ENCODE measurements around the gene SMG6. TPM values are rescaled to one million over a fixed set of nuclear protein-coding genes. Genes with fewer than 3 reads are reported as not detected.

SMG6 gene
- total and polyA plus RNA-seq, 2 donors (not counting 3 experiments of a cell fraction or from before 2014, with no cell fraction given): 40.1 to 42.2 TPM

DNA sequence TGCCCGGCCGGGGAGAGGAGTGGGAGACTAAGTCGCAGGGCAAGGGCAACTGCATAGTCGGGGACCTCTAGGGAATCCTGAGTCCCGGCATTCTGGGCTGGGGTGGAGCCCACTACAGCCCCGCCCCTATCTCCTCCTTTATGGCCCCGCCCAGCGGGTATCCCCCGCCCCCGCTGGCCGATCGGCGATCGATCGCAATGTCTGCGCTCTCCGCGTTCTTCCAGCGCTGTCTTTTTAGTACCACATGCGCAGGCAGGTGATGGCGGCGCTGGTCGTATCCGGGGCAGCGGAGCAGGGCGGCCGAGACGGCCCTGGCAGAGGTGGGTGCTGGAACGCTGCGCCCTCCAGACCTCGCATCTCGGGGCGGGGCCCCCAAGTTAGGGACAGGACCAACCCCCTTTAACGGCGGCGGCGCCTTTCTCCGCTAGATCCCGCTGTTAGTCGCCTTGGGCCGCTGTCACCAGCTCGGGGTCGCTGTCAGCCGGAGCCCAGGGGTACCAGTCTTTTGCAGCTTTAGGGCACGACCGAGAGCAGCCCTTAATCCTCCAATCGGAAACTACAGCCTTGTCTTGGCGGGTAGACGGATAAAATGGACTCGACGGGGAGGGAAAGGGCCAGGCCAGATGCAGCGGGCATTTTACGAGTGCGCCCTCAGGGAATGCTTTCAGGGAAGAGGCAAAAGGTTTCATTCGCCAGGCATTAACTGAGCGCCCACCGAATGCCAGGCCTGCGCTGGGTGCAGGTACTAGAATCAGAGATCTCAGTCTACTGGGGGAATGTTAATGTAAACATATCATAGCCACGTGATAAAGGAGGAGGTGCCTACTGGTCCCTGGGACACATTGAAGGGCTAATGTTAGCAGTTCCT, 273.4 kb downstream of the SMG6 start, which contains the start of gene DPH1:
Gene DPH1 (plus strand): TSS at position 243 of the 868 bp plus-strand sequence. CDS start 17 bp downstream, at position 260.
- Histone ChIP-seq H3K4me2 (ENCODE audit: insufficient read depth, low read length) (peak within 1 kb of the TSS; percentile 53), H3K4me3 (replicated peaks in 1 of 3; ENCODE audit: insufficient read depth in 1 of 3, low read depth in 1 of 3, low read length in 3 of 3) (peak within 1 kb of the TSS; percentile 81 to 97 (median 87)), H3K9me1 (replicated peaks; ENCODE audit: control insufficient read depth, extremely low read depth, insufficient read depth, low read length) (no peaks in the 10 kb centered on the region), H3K9me3 (replicated peaks; ENCODE audit: control insufficient read depth, insufficient read depth, low read length) (no peaks in the 10 kb centered on the region), H3K27me3 (ENCODE audit: control insufficient read depth in 2 of 2, insufficient read depth in 2 of 2, low read length in 2 of 2) (peaks cover 15 to 16% of the 10 kb centered on the region in 2 experiments), H3K36me3 (ENCODE audit: control insufficient read depth in 2 of 2, extremely low read depth in 1 of 2, insufficient read depth in 2 of 2, low read length in 2 of 2) (peaks cover 0 to 4% of the 10 kb centered on the region in 2 experiments), H4K20me1 (replicated peaks; ENCODE audit: control insufficient read depth, extremely low read depth, insufficient read depth, low read length) (no peaks in the 10 kb centered on the region), H3K4me1 (ENCODE audit: control insufficient read depth, extremely low read depth, insufficient read depth, low read length) (peaks cover 7% of the 10 kb centered on the region), H3K9ac (replicated peaks; ENCODE audit: extremely low read depth, insufficient read depth, low read length) (peak within 1 kb of the TSS; percentile 73), H2AFZ (ENCODE audit: low read depth, low read length) (peak within 1 kb of the TSS; percentile 83), H3K79me2 (ENCODE audit: control insufficient read depth, insufficient read depth, low read length) (peaks cover 4% of the 10 kb centered on the region), H3K27ac (ENCODE audit: insufficient read depth, low read depth, low read length) (peak within 1 kb of the TSS; percentile 16)
- DNase-seq (ENCODE audit: low read depth, low spot score) (peak; percentile 88), FAIRE-seq (peak; percentile 98)
- ChIA-PET CTCF (interaction anchor here (0.6 to 9.5 kb wide), 5 partner anchors 8 to 236 kb away, joined by 3 to 270 read pairs (median 3); no protein-coding TSS in a partner anchor), POLR2A (no interaction called here)
- TF ChIP-seq MYC (IDR thresholded peaks at IDR 0.05; ENCODE audit: low read depth, low read length): peak; percentile 96
- peak; percentile 94 for TF ChIP-seq MAX (IDR thresholded peaks at IDR 0.05; ENCODE audit: insufficient read depth, insufficient read length)
- TF ChIP-seq POLR2AphosphoS5 (IDR thresholded peaks at IDR 0.05; ENCODE audit: insufficient read depth, low read depth, low read length): peak; percentile 66
- peak; percentile 69 for TF ChIP-seq POLR2A (IDR thresholded peaks at IDR 0.05; ENCODE audit: low read depth, low read length)
- no peak for TF ChIP-seq EZH2 (IDR thresholded peaks at IDR 0.05; ENCODE audit: borderline replicate concordance, low read depth, low read length, severe bottlenecking)
- no peak for TF ChIP-seq FOS (IDR thresholded peaks at IDR 0.05; ENCODE audit: borderline replicate concordance, insufficient read depth, low read length)
- TF ChIP-seq JUN (IDR thresholded peaks at IDR 0.05; ENCODE audit: borderline replicate concordance, insufficient read depth, insufficient read length, low read depth): no peak
- TF ChIP-seq GATA2 (IDR thresholded peaks at IDR 0.05; ENCODE audit: insufficient read depth, insufficient read length, low read depth, low read length): no peak
- BruUV-seq (replicated peaks): TSS peak; percentile 59
- intact Hi-C loops (cut with micrococcal nuclease) (loop anchor here (1.0 to 5.0 kb wide), 3 partner anchors 11 to 313 kb away; no protein-coding TSS in a partner anchor), dilution Hi-C loops (cut with MboI; ENCODE audit: extremely low pct_ligation_motif_present, low sequenced_read_pairs) (no loop called here)
